Osteoblast (primary cell): ENCODE results near the gene TEX36. TPM values are rescaled to one million over a fixed set of nuclear protein-coding genes. Genes with fewer than 3 reads are reported as not detected.
"Not testable (repeated sequence)": the region's sequence is repeated elsewhere in the genome, so short reads cannot be mapped to it uniquely, and the experiment has no call there.

Experiments used
- DNase-seq: peaks from one replicate; pipeline ENCODE4 v3.0.0; 2011; ENCODE audit warnings: low spot score, mixed read lengths; ENCODE audit not compliant: insufficient read length; ENCODE audit errors: missing footprints
- H2AFZ ChIP-seq: 2 replicates; pipeline ENCODE4 v1.6.0; 2011; ENCODE audit warnings: mild to moderate bottlenecking, low read length
- H3K27ac ChIP-seq: 2 replicates; pipeline ENCODE4 v1.5.1; 2011; ENCODE audit warnings: mild to moderate bottlenecking, low read depth, low read length, moderate library complexity
- H3K27me3 ChIP-seq: 2 replicates; pipeline ENCODE4 v1.6.0; 2012; ENCODE audit warnings: mild to moderate bottlenecking, control low read depth, inconsistent platforms, low read length, moderate library complexity; ENCODE audit not compliant: insufficient read depth
- H3K36me3 ChIP-seq: 2 replicates; pipeline ENCODE4 v1.5.1; 2011; ENCODE audit warnings: mild to moderate bottlenecking, low read length, control low read depth, moderate library complexity; ENCODE audit not compliant: insufficient read depth
- H3K4me1 ChIP-seq: 2 replicates; pipeline ENCODE4 v1.5.1; 2011; ENCODE audit warnings: mild to moderate bottlenecking, low read length, control low read depth, moderate library complexity; ENCODE audit not compliant: insufficient read depth
- H3K4me2 ChIP-seq: 2 replicates; pipeline ENCODE4 v1.6.0; 2011; ENCODE audit warnings: mild to moderate bottlenecking, low read length; ENCODE audit not compliant: insufficient read depth
- H3K4me3 ChIP-seq: fragments of 200-600 bp; sonication (generic); 3 replicates; pipeline ENCODE4 v1.5.1; 2012; ENCODE audit warnings: mild to moderate bottlenecking, low read length, inconsistent platforms; ENCODE audit not compliant: insufficient read depth
- H3K79me2 ChIP-seq: 2 replicates; pipeline ENCODE4 v1.6.0; 2012; ENCODE audit warnings: mild to moderate bottlenecking, low read length, control low read depth, inconsistent platforms; ENCODE audit not compliant: insufficient read depth
- H3K9me3 ChIP-seq: 2 replicates; pipeline ENCODE4 v1.5.1; 2011; ENCODE audit warnings: low read depth, low read length, control low read depth
- H4K20me1 ChIP-seq: 2 replicates; pipeline ENCODE4 v1.6.0; 2012; ENCODE audit warnings: mild to moderate bottlenecking, low read length, control low read depth; ENCODE audit not compliant: insufficient read depth
- total RNA-seq: library from RNA; depleted of rRNA; stranded (reverse); fragments of >200 nt; gene quantifications from 2 replicates; pipeline ENCODE4 v1.2.3, GENCODE V29; 2012
- TF ChIP-seq, protein P1 (sequence below): IDR thresholded peaks from 2 replicates; pipeline ENCODE4 v1.5.1; 2011; ENCODE audit warnings: mild to moderate bottlenecking, low read depth, low read length, moderate library complexity; ENCODE audit errors: extremely low read depth

TEX36 gene
- total RNA-seq, 1 donor: not detected

DNA sequence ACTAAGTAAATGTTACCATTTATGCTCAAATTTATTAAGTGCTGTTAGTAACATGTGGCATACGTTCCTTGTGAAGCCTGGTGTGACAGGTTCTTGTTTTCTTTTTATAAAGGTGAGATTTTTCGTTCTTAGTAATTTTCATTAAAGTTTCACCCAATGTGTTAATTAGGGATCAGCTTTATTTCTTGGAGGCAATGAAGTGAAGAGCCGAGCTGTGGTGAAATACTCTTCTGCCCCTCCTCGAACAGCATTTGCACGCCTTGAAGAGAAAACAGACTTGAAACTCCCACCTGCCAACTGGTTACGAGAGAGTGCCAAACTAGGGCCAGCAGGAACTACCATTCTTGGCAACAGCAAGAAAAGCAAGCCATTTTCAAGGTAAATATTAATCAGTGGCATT lies 38.1 kb upstream of the TEX36 start:
- peak overlapping the region; percentile 97 for H3K4me2 ChIP-seq
- peaks cover 51% of the 10 kb centered on the region for H3K36me3 ChIP-seq
- no peaks in the 10 kb centered on the region for H3K9me3 ChIP-seq
- peak overlapping the region; percentile 95 for H3K4me3 ChIP-seq
- DNase-seq: no peak
- H3K4me1 ChIP-seq: peaks cover 19% of the 10 kb centered on the region
- no peaks in the 10 kb centered on the region for H3K27me3 ChIP-seq
- H2AFZ ChIP-seq: no peak overlapping the region
- peak overlapping the region; percentile 5 for H3K27ac ChIP-seq
- peaks cover 27% of the 10 kb centered on the region for H3K79me2 ChIP-seq
- H4K20me1 ChIP-seq: peaks cover 3% of the 10 kb centered on the region
- TF ChIP-seq, protein P1, sequence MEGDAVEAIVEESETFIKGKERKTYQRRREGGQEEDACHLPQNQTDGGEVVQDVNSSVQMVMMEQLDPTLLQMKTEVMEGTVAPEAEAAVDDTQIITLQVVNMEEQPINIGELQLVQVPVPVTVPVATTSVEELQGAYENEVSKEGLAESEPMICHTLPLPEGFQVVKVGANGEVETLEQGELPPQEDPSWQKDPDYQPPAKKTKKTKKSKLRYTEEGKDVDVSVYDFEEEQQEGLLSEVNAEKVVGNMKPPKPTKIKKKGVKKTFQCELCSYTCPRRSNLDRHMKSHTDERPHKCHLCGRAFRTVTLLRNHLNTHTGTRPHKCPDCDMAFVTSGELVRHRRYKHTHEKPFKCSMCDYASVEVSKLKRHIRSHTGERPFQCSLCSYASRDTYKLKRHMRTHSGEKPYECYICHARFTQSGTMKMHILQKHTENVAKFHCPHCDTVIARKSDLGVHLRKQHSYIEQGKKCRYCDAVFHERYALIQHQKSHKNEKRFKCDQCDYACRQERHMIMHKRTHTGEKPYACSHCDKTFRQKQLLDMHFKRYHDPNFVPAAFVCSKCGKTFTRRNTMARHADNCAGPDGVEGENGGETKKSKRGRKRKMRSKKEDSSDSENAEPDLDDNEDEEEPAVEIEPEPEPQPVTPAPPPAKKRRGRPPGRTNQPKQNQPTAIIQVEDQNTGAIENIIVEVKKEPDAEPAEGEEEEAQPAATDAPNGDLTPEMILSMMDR: no peak

DNA sequence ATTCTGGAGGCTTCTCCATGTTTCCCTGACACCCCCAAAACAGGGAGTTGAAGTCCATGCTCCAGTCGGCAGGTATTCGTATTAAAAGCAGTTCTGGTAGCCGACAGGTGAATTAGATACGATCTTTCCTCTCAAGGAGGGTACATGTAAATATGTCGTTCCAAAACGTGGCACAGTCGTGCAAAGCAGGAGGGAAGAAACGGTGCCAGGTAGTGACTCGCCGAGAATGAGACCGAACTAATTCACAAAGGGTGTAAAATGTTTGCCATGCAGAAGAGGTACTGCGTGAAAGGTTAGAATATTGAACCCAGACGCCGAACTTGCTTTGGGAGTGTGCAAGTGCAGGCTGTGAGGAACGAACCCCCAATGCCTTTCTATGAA lies 37.0 kb upstream of the TEX36 start:
- peak overlapping the region; percentile 93 for H2AFZ ChIP-seq
- H3K27ac ChIP-seq: peak overlapping the region; percentile 92
- H3K36me3 ChIP-seq: peaks cover 41% of the 10 kb centered on the region
- H3K4me2 ChIP-seq: peak overlapping the region; percentile 97
- no peak for DNase-seq
- TF ChIP-seq, protein P1: no peak
- no peaks in the 10 kb centered on the region for H3K9me3 ChIP-seq
- peak overlapping the region; percentile 95 for H3K4me3 ChIP-seq
- no peaks in the 10 kb centered on the region for H3K27me3 ChIP-seq
- peaks cover 19% of the 10 kb centered on the region for H3K4me1 ChIP-seq
- peaks cover 3% of the 10 kb centered on the region for H4K20me1 ChIP-seq
- H3K79me2 ChIP-seq: peaks cover 27% of the 10 kb centered on the region

DNA sequence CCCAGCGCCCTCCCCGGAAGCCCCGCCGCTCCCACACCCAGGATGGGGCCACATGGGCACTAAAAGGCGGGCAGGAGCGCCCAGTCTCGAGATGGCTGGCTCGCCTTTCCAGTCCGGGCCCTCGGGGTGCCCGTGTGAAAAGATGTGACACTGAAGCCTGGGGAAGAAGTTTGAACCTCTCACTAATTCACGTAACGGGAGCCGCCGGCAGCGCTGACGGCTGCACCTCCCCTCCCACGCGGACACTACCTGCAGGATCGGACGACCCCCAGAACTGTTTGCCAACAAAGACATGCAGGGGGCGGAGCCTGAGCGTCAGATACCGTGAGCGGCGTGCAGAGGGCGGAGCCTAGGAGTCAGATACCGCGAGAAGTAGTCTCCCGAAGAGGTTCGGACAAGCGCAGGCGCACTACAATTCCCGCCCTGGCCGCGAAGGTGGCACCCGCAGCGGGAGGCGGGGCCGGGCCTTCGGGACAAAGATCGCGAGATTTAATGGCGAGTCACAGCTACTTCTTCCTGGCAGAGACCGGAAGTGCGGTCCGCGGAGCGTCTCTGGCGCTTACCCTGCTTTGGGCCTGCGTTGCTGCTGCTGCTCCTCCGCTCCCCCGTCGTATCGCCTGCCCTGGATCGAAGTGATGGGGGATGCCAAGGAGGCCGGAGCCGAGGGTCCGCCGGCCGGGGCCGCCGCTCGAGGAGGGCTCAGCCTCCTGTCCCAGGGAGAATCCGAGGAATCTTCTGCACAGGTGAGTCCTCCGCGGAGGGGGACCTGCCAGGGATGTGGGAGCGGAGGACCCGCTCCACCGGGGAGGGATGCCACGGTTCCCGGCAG lies 36.4 kb upstream of the TEX36 start, which contains the start of gene EDRF1:
Gene EDRF1 (plus strand): TSS at position 537 of the 829 bp plus-strand sequence. CDS start 99 bp downstream, at position 636.
- Histone ChIP-seq H3K27me3 (no peaks in the 10 kb centered on the region), H3K4me1 (peaks cover 19% of the 10 kb centered on the region), H3K4me2 (peak within 1 kb of the TSS; percentile 97), H4K20me1 (peaks cover 3% of the 10 kb centered on the region), H3K9me3 (no peaks in the 10 kb centered on the region), H3K27ac (peak within 1 kb of the TSS; percentile 92), H2AFZ (peak within 1 kb of the TSS; percentile 97), H3K36me3 (peaks cover 35% of the 10 kb centered on the region), H3K79me2 (peaks cover 27% of the 10 kb centered on the region), H3K4me3 (peak within 1 kb of the TSS; percentile 95)
- DNase-seq: peak; percentile 98
- TF ChIP-seq, protein P1: no peak

DNA sequence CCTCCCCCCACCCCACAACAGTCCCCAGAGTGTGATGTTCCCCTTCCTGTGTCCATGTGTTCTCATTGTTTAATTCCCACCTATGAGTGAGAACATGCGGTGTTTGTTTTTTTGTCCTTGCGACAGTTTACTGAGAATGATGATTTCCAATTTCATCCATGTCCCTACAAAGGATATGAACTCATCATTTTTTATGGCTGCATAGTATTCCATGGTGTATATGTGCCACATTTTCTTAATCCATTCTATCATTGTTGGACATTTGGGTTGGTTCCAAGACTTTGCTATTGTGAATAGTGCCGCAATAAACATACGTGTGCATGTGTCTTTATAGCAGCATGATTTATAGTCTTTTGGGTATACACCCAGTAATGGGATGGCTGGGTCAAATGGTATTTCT lies 31.8 kb upstream of the TEX36 start:
- H3K4me1 ChIP-seq, H4K20me1 ChIP-seq, H3K36me3 ChIP-seq, H3K4me2 ChIP-seq, DNase-seq, H3K4me3 ChIP-seq, H3K79me2 ChIP-seq, H2AFZ ChIP-seq, H3K9me3 ChIP-seq, H3K27me3 ChIP-seq, H3K27ac ChIP-seq: not testable (repeated sequence)
